Ureter (tissue), 1 donor: Measurements from ENCODE around the gene HIF3A. TPM values are rescaled to one million over a fixed set of nuclear protein-coding genes. Genes with fewer than 3 reads are reported as not detected.
"Not testable (repeated sequence)": the region's sequence is repeated elsewhere in the genome, so short reads cannot be mapped to it uniquely, and the experiment has no call there.

Experiments
- DNase-seq: peaks from one replicate; pipeline ENCODE4 v3.0.0-alpha.2; 2020; ENCODE audit warnings: low spot score
- total RNA-seq: library from RNA; stranded (reverse); gene quantifications from one replicate; pipeline ENCODE4 v1.2.4, GENCODE V29; 2023
- donor health status: DM: yes; HTN: yes; CAD: no.

HIF3A gene
- total RNA-seq: 108 TPM

DNA sequence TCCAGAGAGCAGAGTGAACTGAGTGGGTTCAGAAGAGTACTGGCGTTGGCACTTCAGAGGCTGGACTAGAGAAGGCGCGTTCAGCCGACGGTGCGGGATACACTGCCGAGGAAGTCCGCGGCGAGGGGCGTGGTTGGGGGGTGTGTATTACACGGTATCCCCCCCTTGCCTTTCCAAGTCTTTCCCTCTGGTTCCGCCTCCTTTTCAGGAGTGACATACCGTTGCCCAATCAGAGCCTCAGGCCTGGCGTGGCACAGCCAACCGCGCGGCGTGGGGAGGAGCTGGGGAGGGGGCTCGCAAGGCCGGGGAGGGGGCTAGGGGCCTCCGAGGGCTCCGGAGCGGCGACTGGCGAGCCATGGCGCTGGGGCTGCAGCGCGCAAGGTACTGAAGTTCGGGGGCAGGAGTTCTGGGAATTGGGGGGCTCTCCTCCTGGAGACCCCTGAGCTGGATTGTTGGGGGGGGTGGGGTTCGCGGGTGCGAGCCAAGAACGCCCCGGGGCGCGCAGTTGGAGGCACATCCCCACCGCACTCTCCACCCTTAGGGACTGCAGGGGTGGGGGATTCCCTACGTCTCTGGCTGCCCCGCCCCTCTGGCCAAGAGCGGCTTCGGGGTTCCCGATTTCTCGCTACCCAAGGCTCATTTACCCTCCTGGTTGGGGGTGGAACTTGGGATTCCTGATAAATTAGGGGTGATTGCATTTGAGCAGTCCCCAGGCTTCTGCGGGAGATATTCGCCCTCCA, at the start of gene HIF3A:
Gene HIF3A, plus strand, starts transcription at position 321 of the 740 bp plus-strand sequence. Its CDS starts 35 bp downstream, at position 356.
- DNase-seq: peak; percentile 86

- DNase-seq: no peak
These were observed 46.6 kb upstream of the HIF3A start for GRCh38 chr19:46250076-46250735.

GRCh38 chr19:46251416-46251815, 45.4 kb upstream of the HIF3A start:
- DNase-seq: no peak

DNA sequence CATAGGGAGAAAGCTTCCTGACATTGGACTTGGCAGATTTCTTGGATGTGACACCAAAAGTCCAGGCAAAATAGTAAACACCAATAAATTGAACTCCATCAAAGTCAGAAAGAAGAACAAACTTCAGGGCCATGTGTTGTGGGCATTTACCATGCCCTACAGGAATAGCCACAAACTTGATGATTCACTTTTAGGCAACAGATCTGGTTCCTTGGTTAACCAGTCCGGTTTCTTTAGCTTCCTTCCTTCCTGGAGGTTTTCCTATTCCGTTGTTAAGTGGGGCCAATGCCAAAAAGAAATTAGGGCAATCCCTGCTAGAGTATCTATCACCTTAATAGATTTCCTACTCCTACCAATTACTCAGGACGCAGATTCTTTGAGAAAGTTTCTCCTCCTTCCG, 42.1 kb upstream of the HIF3A start:
- DNase-seq: no peak

- no peak for DNase-seq
These were observed 40.0 kb upstream of the HIF3A start for GRCh38 chr19:46256855-46257254.

DNA sequence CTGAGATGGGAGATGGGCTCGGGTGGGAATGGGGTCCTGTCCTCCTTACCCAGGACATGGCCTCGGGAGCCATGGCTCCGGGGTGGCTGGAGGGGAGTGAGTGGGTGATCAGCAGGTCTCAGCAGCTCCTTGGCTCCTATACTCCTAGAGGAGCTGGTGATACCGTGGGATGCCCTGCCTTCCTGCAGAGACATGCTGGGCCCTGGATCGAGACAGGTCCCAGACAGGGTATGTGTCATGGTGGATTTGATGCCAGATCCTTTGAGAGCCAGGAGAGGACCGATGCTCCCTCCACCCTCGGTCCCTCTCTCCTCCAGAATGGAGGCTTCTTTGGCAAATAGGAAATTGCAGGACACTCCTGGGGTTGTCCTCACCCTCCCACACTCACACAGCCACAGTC, 35.3 kb upstream of the HIF3A start:
- DNase-seq: not testable (repeated sequence)

DNA sequence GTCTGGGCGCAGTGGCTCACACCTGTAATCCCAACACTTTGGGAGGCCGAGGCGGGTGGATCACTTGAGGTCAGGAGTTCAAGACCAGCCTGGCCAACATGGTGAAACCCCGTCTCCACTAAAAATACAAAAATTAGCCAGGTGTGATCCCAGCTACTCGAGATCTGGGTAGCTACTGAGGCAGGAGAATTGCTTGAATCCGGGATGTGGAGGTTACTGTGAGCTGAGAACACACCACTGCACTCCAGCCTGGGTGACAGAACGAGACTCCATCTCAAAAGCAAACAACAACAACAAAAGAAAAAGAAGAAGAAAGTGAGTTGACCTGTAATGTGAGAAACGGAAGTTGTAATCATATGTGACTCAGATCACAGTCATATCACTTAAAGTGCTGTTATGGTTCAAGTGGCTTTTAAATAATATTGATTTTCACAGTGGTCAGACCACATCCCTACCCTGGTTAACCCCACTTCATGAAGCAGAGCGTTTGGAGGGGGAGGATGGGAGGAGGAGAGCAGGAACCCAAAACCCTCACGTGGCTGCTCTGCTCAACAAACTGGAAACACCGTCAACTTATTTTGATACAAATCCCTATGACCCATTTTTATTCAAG, 34.1 kb upstream of the HIF3A start:
- DNase-seq: not testable (repeated sequence)

DNA sequence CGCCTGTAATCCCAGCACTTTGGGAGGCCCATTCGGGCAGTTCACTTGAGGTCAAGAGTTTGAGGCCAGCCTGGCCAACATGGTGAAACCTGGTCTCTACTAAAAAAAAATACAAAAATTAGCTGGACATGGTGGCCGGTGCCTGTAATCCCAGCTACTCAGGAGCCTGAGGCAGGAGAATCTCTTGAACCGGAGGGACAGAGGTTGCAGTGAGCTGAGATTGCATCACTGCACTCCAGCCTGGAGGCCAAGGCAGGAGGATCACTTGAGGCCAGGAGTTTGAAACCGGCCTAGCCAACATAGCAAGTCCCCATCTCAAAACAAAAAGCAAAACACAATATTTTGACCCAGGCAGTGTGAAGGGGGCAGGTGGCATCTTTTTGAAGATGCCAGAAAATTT, 32.0 kb upstream of the HIF3A start:
- DNase-seq: not testable (repeated sequence)

DNA sequence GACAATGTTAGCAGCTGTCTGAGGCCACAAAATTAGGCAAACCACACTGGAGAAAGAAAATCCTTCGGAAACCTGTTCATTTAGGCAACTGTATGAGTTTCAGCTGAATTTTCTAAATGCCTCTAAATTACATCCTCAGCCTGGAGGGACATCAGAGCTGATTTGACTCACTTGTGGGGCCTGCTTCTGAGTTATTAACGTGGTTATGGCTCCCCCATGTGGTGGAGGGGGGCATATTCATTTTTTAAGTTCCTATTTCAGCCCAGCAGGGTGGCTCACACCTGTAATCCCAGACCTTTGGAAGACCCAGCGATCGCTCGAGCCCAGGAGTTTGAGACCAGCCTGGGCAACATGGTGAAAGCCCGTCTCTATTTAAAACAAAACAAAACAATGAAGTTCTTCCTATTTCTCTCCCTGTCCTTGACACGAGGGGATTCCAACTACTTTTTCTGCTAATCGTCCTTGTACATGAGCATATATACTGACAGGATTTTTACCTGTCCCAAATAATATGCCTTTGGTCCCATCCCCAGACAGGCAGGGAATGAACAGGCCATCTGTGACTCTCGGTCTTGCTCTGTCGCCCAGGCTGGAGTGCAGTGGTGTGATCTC, 31.5 kb upstream of the HIF3A start:
- DNase-seq: peak; percentile 67

DNA sequence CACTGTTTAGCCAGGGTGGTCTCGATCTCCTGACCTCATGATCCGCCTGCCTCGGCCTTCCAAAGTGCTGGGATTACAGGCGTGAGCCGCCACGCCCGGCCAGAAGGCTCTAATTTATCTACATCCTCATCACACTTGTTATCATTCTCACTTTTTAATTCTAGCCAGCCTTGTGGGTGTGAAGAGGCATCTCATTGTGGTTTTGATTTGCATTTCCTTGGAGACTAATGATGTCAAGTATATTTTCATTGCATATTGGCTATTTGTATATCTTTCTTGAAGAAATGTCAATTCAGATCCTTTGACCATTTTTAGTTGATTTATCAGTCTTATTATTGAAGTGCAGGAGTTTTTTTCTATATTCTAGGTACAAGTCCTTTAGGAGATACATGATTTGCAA, 27.7 kb upstream of the HIF3A start:
- DNase-seq: no peak

GRCh38 chr19:46270521-46271256, 26.2 kb upstream of the HIF3A start:
- DNase-seq: no peak

- no peak for DNase-seq
These were observed 25.2 kb upstream of the HIF3A start for GRCh38 chr19:46271481-46272197.

GRCh38 chr19:46273931-46274330, 22.9 kb upstream of the HIF3A start:
- DNase-seq: not testable (repeated sequence)

- no peak for DNase-seq
These were observed 17.7 kb upstream of the HIF3A start for GRCh38 chr19:46279177-46279576.

- no peak for DNase-seq
These were observed 13.1 kb upstream of the HIF3A start for GRCh38 chr19:46283771-46284170.

DNA sequence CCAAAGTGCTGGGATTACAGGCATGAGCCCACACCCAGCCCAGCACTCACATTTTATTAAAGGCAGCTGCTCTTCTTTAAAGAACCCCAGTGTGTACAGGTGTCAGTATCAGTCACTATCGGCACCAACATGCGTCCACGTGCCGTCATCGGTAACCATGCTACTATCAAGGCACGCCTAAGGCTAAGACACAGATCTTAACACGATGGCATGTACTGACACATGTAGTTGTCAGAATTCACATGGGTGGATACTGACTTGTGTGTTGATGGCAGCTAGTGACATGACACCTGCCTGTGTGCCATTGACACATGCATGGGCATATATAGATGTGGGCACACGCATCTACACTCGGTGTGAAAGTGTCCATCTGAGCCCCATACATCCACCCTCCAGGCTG, 12.2 kb upstream of the HIF3A start:
- DNase-seq: no peak

DNA sequence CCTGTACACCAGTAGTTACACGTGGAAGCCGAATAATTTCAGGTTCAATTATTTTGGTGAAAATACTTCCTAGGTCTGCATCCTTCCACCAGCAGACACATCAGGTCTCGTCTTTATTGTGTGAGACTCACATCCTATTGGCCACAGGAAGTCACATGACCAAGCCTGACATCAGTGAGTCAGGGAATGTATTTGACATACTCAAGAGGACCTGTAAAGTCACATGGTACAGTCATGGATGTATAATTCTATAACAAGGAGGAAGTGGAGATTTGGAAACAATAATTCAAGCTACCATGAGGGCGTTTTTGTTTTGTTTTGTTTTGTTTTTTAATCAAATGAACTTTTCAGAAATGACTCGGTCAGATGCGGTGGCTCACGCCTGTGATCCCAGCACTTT, 9.3 kb upstream of the HIF3A start:
- DNase-seq: no peak

DNA sequence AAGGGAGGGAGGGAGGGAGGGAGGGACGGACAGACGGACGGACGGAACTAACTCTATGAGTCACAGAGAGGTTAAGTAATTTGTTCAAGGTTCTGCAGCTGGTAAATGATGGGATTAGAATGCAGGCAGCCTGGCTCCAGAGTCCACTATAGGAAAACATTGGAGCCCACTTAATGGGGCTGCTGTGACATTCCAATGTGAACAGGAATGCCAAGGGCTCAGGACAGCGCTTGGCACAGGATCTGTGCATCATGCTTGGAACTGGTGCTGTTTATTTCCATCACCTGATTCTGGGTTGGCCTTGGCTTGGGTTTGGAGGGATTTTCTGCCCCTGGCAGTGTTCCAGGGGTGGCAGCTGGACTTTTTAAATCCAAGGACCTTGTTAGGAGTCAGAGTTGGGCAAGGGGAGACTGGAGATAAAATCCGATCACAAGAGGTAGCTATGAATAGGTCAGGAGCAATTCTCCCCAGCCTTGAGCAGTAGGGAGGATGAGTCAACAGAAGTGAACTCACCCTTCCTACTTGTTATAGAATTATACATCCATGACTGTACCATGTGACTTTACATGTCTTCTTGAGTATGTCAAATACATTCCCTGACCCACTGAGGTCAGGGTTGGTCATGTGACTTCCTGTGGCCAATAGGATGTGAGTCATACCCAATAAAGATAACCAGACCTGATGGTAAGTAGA, 7.8 kb upstream of the HIF3A start:
- DNase-seq: no peak

GRCh38 chr19:46289724-46290619, 6.9 kb upstream of the HIF3A start:
- DNase-seq: no peak

DNA sequence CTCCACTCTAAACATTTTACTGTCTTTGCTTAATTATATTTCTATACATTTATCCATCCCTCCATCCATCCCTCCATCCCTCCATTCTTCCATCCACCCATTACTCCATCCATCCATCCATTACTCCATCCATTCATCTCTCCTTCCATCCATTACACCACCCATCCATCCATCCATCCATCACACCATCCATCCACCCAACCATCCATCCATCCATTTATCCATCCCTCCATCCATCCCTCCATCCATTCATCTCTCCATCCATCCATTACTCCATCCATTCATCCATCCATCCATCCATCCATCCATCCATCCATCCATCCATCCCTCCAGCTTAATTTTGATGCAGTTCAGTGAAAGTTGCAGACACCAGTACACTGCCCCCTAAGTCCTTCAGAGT, 5.0 kb upstream of the HIF3A start:
- no peak for DNase-seq
